Measurements from ENCODE around the gene NRCAM.

The NRCAM gene

GRCh38 chr7:108415821-108416536 lies 40.3 kb downstream of the NRCAM start:
- DNase-seq (ENCODE audit: low spot score), result peak; percentile 38
- in situ Hi-C loops (cut with MboI; ENCODE audit: low sequenced_read_pairs, unreplicated experiment), result no loop called here
- no peak for TF ChIP-seq CTCF (IDR thresholded peaks at IDR 0.05; ENCODE audit: borderline replicate concordance, control extremely low read depth, extremely low read depth, insufficient read depth, missing control alignments)

GRCh38 chr7:108415084-108415483 lies 41.2 kb downstream of the NRCAM start:
- TF ChIP-seq CTCF (IDR thresholded peaks at IDR 0.05; ENCODE audit: borderline replicate concordance, control extremely low read depth, extremely low read depth, insufficient read depth, missing control alignments), result no peak
- no peak for DNase-seq (ENCODE audit: low spot score)
- in situ Hi-C loops (cut with MboI; ENCODE audit: low sequenced_read_pairs, unreplicated experiment), result no loop called here

- in situ Hi-C loops (cut with MboI; ENCODE audit: low sequenced_read_pairs, unreplicated experiment), result no loop called here
- TF ChIP-seq CTCF (IDR thresholded peaks at IDR 0.05; ENCODE audit: borderline replicate concordance, control extremely low read depth, extremely low read depth, insufficient read depth, missing control alignments), result no peak
- no peak for DNase-seq (ENCODE audit: low spot score)
Measured at GRCh38 chr7:108413782-108414492, 42.3 kb downstream of the NRCAM start.

- TF ChIP-seq CTCF (IDR thresholded peaks at IDR 0.05; ENCODE audit: borderline replicate concordance, control extremely low read depth, extremely low read depth, insufficient read depth, missing control alignments), result no peak
- in situ Hi-C loops (cut with MboI; ENCODE audit: low sequenced_read_pairs, unreplicated experiment), result no loop called here
- DNase-seq (ENCODE audit: low spot score), result no peak
Measured at GRCh38 chr7:108413337-108413736, 42.9 kb downstream of the NRCAM start.

- in situ Hi-C loops (cut with MboI; ENCODE audit: low sequenced_read_pairs, unreplicated experiment), result no loop called here
- TF ChIP-seq CTCF (IDR thresholded peaks at IDR 0.05; ENCODE audit: borderline replicate concordance, control extremely low read depth, extremely low read depth, insufficient read depth, missing control alignments), result no peak
- DNase-seq (ENCODE audit: low spot score), result no peak
Measured at GRCh38 chr7:108409146-108409545, 47.1 kb downstream of the NRCAM start.

GRCh38 chr7:108408296-108408991 lies 47.8 kb downstream of the NRCAM start:
- TF ChIP-seq CTCF (IDR thresholded peaks at IDR 0.05; ENCODE audit: borderline replicate concordance, control extremely low read depth, extremely low read depth, insufficient read depth, missing control alignments), result no peak
- no peak for DNase-seq (ENCODE audit: low spot score)
- in situ Hi-C loops (cut with MboI; ENCODE audit: low sequenced_read_pairs, unreplicated experiment), result no loop called here

Data from GM13976 (cell line).